C4-2B (cell line): ENCODE data around the gene PYROXD2.

Source experiments
- H3K27ac ChIP-seq: fragments of 450-650 bp; 2 replicates; pipeline ENCODE4 v1.5.1; 2017
- CTCF ChIP-seq: fragments of 450-650 bp; conservative IDR thresholded peaks from 2 replicates; pipeline ENCODE4 v1.5.1; 2017; ENCODE audit warnings: mild to moderate bottlenecking
- ZFX ChIP-seq: fragments of 450-650 bp; IDR thresholded peaks from 2 replicates; pipeline ENCODE4 v1.6.1; 2017

The PYROXD2 gene

GRCh38 chr10:98414932-98415730 is at the start of gene PYROXD2:
TSS of gene PYROXD2 (minus strand) at chr10:98415182. CDS start at chr10:98415135, 47 bp downstream.
- H3K27ac ChIP-seq: peak within 1 kb of the TSS; percentile 84
- TF ChIP-seq CTCF (no peak), ZFX (peak; percentile 77)

- H3K27ac ChIP-seq: no peak overlapping the region
- TF ChIP-seq CTCF (no peak), ZFX (no peak)
Observed at GRCh38 chr10:98463976-98464754, 49.2 kb upstream of the PYROXD2 start.

GRCh38 chr10:98463016-98463415 is 48.0 kb upstream of the PYROXD2 start:
- no peak for TF ChIP-seq CTCF
- no peak for TF ChIP-seq ZFX
- no peak overlapping the region for H3K27ac ChIP-seq

GRCh38 chr10:98461500-98461842 is 46.5 kb upstream of the PYROXD2 start:
- H3K27ac ChIP-seq: no peak overlapping the region
- TF ChIP-seq ZFX (no peak), CTCF (no peak)

GRCh38 chr10:98460837-98461499 is 46.0 kb upstream of the PYROXD2 start:
- no peak overlapping the region for H3K27ac ChIP-seq
- TF ChIP-seq CTCF: no peak
- no peak for TF ChIP-seq ZFX

- H3K27ac ChIP-seq: no peak overlapping the region
- no peak for TF ChIP-seq CTCF
- TF ChIP-seq ZFX: no peak
Observed at GRCh38 chr10:98458809-98459784, 44.1 kb upstream of the PYROXD2 start.
